Body of pancreas (tissue), 4 donors: ENCODE measurements around the gene ATG2A.

Experiments
- POLR2A ChIP-seq, 3 donors: fragments of 450-650 bp; IDR thresholded peaks; one replicate each; pipeline ENCODE4 v1.6.1; 2016; ENCODE audit warnings: antibody characterized with exemption in 3 of 3, mild to moderate bottlenecking in 2 of 3
- TF ChIP-seq, protein P1 (sequence below), 7 experiments: fragments of 450-650 bp in 4 of 7; fragments of 200-600 bp in 3 of 7; sonication (generic) in 3 of 7; IDR thresholded peaks; one replicate each; pipeline ENCODE4 v1.5.1; 2016 to 2019; ENCODE audit warnings: antibody characterized with exemption in 7 of 7

- TF ChIP-seq, protein P1, sequence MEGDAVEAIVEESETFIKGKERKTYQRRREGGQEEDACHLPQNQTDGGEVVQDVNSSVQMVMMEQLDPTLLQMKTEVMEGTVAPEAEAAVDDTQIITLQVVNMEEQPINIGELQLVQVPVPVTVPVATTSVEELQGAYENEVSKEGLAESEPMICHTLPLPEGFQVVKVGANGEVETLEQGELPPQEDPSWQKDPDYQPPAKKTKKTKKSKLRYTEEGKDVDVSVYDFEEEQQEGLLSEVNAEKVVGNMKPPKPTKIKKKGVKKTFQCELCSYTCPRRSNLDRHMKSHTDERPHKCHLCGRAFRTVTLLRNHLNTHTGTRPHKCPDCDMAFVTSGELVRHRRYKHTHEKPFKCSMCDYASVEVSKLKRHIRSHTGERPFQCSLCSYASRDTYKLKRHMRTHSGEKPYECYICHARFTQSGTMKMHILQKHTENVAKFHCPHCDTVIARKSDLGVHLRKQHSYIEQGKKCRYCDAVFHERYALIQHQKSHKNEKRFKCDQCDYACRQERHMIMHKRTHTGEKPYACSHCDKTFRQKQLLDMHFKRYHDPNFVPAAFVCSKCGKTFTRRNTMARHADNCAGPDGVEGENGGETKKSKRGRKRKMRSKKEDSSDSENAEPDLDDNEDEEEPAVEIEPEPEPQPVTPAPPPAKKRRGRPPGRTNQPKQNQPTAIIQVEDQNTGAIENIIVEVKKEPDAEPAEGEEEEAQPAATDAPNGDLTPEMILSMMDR (IDR thresholded peaks at IDR 0.05) = no peak
- no peak for TF ChIP-seq POLR2A (IDR thresholded peaks at IDR 0.05)
Observed at GRCh38 chr11:64871492-64871891, 45.5 kb downstream of the ATG2A start.
